ENCODE measurements around the gene SLFN11. TPM values are rescaled to one million over a fixed set of nuclear protein-coding genes. Genes with fewer than 3 reads are reported as not detected.

SLFN11 gene
- total and polyA plus RNA-seq, 2 of the 4 experiments (the other 2 are of a cell fraction), result 29.9 to 144 TPM

DNA sequence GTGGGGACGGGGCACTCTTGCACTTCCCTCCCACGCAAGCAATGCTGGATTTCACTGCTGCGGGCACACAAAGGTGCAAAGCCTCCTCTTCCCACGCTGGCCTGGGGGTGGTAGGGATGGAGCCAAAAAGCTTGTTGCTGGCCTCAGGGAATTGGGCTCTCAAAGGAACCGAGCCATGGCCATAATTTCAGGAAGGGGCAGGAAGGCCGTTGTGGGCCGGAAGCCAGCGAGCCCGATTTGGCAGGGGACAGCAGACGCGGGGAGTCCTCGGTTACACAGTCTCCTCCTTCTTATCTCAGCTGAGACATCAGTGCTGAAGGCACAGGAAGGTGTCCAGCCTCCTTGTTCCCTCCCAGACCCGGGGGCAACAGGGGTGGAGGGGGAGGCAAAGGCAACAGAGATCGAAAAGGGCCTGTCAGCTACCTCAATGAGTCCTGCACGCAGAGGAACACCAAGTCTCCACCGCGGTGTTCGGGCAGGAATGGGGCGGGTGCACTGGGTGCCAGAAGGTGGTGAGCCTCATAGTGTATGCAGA, 59.5 kb downstream of the SLFN11 start:
- Histone ChIP-seq H4K20me1 (ENCODE audit: insufficient read depth, low read length) (no peaks in the 10 kb centered on the region), H4K91ac (ENCODE audit: insufficient read depth, low read depth, low read length) (no peak overlapping the region), H4K5ac (ENCODE audit: low read depth, low read length) (no peak overlapping the region), H3K27me3 (ENCODE audit: control insufficient read depth, insufficient read depth, low read length) (peaks cover 2% of the 10 kb centered on the region; the same call in 1 of the 2 replicates), H3K23ac (ENCODE audit: low read depth, low read length) (no peak overlapping the region), H3K18ac (ENCODE audit: low read depth, low read length) (no peak overlapping the region), H3K9me3 (ENCODE audit: control insufficient read depth, insufficient read depth, low read length) (no peaks in the 10 kb centered on the region), H3K9ac (ENCODE audit: low read depth, low read length) (no peak overlapping the region), H3K4me1 (ENCODE audit: control insufficient read depth, insufficient read depth, low read length) (peaks cover 3% of the 10 kb centered on the region; the same call in 1 of the 2 replicates), H3K4me3 (ENCODE audit: insufficient read depth, low read depth, low read length) (no peak overlapping the region), H4K8ac (ENCODE audit: low read depth in 2 of 2, low read length in 2 of 2) (no peak overlapping the region), H3K79me1 (ENCODE audit: low read depth in 1 of 2, low read length in 2 of 2) (no peaks in the 10 kb centered on the region), H2BK120ac (ENCODE audit: low read depth, low read length) (no peak overlapping the region), H3K9me1 (ENCODE audit: insufficient read depth, low read length) (no peaks in the 10 kb centered on the region), H2AFZ (replicated peaks; ENCODE audit: low read length, poor library complexity) (peak overlapping the region; percentile 59), H3K36me3 (ENCODE audit: control insufficient read depth, insufficient read depth, low read length) (no peaks in the 10 kb centered on the region), H2AK5ac (ENCODE audit: low read depth, low read length) (no peak overlapping the region; the same call in 1 of the 2 replicates), H3K14ac (replicated peaks; ENCODE audit: low read depth, low read length) (no peak overlapping the region), H2BK20ac (ENCODE audit: low read depth, low read length) (no peak overlapping the region), H2BK5ac (ENCODE audit: low read depth, low read length, poor library complexity, severe bottlenecking) (no peak overlapping the region), H3K4me2 (ENCODE audit: low read depth, low read length) (no peak overlapping the region), H2AK9ac (replicated peaks; ENCODE audit: low read depth, low read length, poor library complexity) (no peak overlapping the region), H3K27ac (ENCODE audit: insufficient read depth, low read length) (no peak overlapping the region), H3K56ac (ENCODE audit: extremely low read depth, insufficient read depth, low read length) (no peak overlapping the region), H3K4ac (ENCODE audit: low read depth, low read length) (no peak overlapping the region; the same call in 1 of the 2 replicates), H2BK15ac (ENCODE audit: low read depth, low read length) (no peak overlapping the region)
- no peak for ATAC-seq (ENCODE audit: low read depth)
- dilution Hi-C loops (cut with HindIII; ENCODE audit: low sequenced_read_pairs, unreplicated experiment) (loop anchor here (25.0 kb wide), 1 partner anchor 223 kb away; the partner anchor contains the start of gene SLFN12L), intact Hi-C loops (cut with micrococcal nuclease) (loop anchor here (1.0 to 10.0 kb wide), 4 partner anchors 30 to 879 kb away; partner anchors contain the start of gene SLFN12), in situ Hi-C loops (cut with MboI; ENCODE audit: low sequenced_read_pairs) (loop anchor here (5.0 kb wide), 1 partner anchor 223 kb away; the partner anchor contains the start of gene SLFN12L)
- no TSS peak for BruUV-seq (replicated peaks)
- ChIA-PET CTCF (interaction anchor here (1.5 to 3.2 kb wide), 3 partner anchors 12 to 224 kb away, joined by 4 to 18 read pairs (median 14); partner anchors contain the start of gene SLFN12L), POLR2A (ENCODE audit: unreplicated experiment) (no interaction called here)
- TF ChIP-seq MAFK (IDR thresholded peaks at IDR 0.05; ENCODE audit: low read depth, low read length) (no peak), FOS (IDR thresholded peaks at IDR 0.05; ENCODE audit: low read depth, low read length) (no peak), CEBPB (IDR thresholded peaks at IDR 0.05; ENCODE audit: low read depth, low read length) (no peak), POLR2A (IDR thresholded peaks at IDR 0.05; ENCODE audit: low read depth, low read length) (no peak)
- TF ChIP-seq, protein P1, sequence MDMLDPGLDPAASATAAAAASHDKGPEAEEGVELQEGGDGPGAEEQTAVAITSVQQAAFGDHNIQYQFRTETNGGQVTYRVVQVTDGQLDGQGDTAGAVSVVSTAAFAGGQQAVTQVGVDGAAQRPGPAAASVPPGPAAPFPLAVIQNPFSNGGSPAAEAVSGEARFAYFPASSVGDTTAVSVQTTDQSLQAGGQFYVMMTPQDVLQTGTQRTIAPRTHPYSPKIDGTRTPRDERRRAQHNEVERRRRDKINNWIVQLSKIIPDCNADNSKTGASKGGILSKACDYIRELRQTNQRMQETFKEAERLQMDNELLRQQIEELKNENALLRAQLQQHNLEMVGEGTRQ (IDR thresholded peaks at IDR 0.05; ENCODE audit: low read depth, low read length), result no peak
- WGBS, 2 experiments (ENCODE audit: extremely low coverage in 2 of 2, insufficient read length in 1 of 2), result 64% methylated on average over 4 of the region's 19 CpGs; no CpG with 5 or more reads in 1 of the 2 experiments
- no peak for DNase-seq

Data from IMR-90 (cell line).